GM21529 (cell line): ENCODE measurements around the gene AIG1.
"Not testable (repeated sequence)": the region's sequence is repeated elsewhere in the genome, so short reads cannot be mapped to it uniquely, and the experiment has no call there.

Source experiments
- ATAC-seq: cut with Tn5 transposase; IDR thresholded peaks from one replicate; pipeline ENCODE4 v1.9.1; 2021; ENCODE audit not compliant: unreplicated experiment

The AIG1 gene

DNA sequence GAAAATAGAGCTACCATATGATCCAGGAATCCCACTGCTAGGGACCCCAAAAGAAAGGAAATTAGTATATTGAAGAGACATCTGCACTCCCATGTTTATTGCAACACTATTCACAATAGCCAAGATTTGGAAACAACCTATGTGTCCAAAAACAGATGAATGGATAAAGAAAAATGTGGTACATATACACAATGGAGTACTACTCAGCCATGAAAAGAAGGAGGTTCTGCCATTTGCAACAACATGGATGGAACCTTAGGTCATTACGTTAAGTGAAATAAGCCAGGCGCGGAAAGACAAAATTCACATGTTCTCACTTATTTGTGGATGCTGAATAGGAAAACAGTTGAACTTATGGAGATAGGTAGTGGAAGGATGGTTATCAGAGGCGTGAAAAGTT is 252.5 kb downstream of the AIG1 start:
- no peak for ATAC-seq

DNA sequence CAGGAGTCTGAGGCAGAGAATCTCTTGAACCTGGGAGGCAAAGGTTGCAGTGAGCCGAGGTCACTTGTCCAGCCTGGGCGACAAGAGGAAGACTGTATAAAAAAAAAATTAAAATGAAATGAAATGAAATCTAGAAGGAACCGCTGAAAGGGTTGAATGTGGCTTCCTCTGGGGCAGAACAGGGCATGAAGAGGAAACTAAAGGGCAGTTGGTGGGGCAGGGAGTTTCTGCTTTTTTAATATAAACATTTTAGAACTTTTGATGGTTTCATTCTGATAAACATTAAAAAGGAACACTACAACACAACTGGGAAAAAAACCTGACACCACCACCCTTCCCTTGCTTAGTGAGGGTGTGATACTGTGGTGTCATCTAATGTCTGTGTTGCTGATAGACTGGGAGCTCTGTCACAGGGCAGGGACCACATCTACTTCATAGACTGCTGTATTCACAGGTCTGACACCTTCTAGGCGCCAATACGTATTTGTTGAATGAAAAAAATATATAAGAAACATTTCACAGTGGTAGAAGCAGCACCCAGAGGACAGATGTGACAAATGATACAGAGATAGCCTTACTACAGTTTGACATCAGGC is 260.9 kb downstream of the AIG1 start:
- ATAC-seq, result no peak

DNA sequence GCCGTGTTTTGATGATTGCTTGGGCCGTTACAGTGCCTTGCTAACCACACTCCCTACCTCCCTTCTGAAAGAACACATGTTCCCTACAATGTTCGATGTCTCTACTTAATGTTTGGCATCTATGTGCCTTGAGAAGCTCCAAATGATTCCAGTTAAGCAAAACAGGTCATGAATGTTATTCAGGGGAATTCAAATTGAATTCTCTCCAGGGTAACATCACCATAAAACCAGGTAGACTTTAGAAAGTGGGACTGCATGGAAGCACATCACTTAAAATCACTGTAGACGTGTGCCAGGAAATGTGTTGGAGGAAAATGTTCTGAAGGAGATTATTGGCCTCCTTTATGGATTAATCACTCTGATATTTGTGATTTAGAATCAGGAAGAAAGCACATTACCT is 261.7 kb downstream of the AIG1 start:
- ATAC-seq, result no peak

DNA sequence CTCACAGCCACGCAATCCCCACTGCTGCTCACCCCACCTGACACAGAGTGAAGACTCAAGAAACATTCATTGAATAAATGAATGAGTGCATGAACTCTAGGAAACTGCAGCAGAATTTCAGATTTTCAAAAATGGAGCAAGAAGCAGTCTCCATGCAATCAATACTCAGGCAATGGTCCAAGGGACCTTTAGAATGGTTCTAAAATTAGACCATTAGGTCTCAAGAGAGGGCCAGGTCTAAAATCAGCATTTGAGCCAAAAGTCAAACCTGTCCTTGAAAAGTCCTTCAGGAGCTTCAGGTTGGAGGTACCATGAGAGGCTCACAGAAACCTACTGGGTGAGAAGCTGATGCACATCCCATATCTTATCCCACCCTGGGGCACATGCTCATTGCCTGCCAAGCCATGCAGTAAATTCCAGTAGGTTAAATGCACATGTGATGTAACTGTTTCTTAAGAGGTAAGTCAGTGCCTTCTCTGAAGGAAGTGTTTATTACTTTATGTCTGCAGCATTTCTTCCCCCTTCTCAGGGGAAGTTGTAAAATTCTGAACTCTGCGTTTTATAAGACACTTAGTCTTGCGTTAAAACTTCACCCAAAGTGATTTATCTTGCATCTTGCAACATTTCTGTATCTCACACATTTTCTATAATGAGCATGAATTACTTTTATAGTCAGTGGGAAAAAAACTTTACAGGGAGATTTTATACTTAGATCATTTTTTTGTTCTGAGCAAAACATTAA is 263.2 kb downstream of the AIG1 start:
- no peak for ATAC-seq

DNA sequence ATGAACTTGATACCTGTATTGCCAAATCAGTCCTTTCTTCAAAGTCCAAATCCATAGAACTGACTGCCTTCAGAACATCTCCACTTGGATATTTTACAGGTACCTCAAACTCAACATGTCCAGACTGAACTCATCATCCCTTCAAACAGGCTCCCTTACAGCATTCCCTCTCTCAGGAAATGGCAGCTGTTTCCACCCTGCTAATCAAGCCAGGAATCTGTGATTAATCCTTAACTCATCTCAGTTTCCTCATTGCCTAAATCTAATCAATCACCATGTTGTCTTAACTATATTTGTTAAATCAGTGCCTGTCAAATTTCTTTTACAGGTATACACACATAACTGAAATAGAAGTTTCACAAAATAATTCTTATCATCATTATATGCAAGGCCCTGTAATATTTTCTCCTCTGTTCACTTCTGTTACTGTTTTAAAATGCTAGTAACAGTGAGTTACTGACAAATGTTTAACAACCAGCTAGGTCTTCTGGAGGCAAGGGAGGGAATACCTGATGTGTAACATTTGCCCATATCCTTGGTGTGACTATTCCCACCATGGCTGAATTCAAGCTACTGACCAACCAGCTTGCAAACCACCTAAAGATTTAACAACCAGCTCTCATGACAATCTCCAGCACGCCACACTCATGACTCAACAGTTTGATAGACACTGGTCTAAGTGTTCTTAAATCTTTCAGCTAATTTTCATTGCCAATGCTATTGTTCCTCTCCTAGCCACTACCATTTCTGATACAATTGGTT is 264.9 kb downstream of the AIG1 start:
- ATAC-seq, result no peak

DNA sequence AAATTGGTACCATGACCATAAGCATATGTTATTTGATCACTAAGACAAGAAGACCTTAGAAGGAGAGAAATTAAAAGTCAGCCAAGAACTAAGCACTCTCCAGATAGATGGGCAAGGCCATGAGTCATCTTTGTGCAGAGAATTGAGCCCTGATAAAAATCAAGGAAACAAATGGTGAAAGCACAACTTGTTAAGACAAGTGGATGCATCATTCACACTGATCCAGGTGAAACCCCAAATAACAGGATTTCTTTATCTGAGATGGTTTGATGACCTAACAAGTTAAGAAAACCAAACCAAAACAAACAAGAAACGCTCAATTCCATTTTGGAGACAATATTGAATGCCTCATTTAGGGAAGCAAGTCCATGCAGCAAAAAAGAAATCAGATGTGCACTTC is 268.2 kb downstream of the AIG1 start:
- no peak for ATAC-seq

DNA sequence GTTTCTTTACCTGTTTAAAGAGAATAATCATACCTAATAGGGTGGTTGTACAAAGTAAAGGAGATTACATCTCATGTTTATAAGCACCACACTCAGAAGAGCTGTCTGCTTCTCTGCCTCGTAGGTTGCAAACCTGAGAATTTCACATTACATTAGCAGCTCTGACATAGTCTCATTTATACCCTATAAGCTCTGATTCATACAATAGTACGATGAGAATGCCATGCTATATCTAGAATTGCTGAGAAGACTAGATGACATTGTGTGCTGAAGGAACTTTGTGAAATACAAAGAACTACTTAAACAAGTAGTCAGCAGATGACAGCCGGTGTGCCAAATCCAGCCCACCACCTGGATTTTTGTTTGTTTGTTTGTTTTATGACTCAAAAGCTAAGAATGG is 268.6 kb downstream of the AIG1 start:
- no peak for ATAC-seq

DNA sequence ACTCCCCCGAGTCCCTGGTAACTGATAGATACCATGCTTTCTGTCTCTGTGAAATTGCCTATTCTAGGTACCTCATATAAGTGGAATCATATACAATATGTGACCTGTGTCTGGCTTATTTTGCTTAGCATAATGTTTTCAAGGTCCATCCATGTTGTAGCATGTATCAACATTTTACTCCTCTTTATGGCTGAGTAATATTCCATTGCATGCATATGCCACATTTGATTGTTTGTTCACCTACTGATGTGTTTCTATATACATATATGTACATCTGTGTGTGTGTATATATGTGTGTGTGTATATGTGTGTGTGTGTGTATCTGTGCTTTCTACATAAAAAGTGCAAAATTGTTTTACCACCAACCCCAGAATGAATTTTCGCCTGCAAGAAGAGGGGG is 270.7 kb downstream of the AIG1 start:
- ATAC-seq, result no peak

DNA sequence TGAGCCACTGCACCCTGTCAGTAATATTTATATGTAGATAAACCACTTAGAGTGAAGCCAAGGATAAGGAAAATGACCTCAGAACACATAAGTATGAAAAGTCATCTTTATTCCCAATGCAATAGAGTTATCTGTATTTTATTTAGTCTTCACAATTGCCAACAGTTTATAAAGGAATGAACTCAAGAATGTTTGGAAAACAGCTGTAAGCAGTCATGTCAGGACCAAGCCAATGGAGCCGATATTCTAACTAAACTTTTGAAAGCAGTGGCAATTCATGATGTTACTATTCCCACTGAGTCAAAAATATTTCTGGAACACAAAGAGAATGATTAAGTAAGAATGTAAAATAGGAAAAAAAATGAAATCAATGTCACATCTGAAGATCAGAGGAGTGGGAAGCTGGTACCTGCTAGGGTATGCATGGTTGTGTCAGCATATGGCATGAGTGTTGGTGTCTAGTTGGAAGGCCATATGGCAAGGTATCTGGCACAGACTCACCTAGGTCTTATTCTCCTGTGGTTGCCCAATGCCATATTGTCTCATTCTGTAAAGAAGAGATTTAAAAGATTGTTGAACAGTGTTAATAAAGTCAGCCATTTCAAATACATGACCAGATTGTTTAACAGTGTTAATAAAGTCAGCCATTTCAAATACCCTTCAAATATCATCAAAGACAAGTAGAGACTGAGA is 271.6 kb downstream of the AIG1 start:
- ATAC-seq, result no peak

DNA sequence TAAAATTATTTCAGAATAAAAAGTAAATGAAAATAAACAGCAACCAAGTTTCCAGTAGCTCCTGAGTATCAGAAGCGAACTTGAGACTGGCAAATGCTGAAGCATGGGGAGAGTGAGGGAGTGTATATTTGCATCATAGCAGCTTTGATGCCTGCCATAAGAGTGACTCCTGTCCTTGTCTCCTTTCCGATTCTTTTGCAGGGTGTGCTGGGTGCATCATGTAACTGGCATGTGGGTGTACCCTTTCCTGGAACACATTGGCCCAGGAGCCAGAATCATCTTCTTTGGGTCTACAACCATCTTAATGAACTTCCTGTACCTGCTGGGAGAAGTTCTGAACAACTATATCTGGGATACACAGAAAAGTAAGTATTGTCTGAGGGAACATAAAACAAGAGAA is 272.4 kb downstream of the AIG1 start:
- no peak for ATAC-seq

DNA sequence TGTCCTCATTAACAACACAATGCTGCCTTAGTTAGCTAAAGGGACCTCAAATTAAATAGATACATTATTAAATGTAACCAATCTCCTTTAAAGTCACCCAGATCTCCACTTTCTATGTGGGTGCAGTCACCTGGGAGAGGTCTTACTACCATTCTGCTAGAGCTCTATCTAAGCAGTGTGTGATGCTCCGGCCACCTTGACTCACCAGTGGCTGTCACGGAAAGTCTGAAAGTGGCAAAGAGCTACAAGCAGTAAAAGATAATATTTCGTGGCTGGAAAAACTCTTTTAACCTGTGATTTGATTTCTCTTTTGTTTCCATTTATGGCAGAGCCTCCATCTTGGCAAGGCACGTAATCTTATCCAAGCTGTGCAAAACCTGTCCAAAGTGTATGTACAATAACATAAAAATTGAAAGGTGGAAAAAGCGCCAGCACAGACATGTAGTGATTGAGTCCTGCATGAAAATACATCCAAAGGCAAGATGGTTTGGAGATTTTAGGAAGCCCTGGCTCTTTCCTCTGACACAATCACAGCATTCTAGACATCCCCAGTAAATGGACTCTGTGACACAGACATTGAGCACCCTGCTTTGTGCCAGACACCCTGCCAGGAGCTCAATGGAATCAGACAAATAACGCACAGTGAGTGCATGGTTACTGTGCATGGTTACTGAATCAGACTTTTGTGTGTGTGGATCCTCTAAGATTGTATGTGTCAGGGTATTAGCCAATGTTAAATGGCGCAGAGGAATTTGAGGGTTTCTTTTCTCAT is 273.2 kb downstream of the AIG1 start:
- ATAC-seq, result no peak

DNA sequence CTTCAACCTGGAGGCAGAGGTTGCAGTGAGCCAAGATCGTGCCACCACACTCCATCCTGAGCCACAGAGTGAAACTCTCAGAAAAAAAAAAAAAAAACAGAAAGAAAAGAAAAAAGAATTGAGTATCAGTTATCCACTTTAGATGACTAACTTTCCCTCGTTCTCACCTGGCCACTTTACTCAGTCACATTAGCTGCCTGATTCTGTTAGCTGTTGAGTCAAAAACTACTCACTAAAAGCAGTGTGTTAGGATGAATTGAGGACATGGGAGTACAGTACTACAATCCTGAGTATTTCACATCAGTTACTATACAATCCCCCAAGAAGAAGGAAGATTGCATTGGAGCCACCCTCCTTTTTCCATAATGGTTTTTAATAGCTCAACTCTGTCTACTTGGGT is 275.2 kb downstream of the AIG1 start:
- no peak for ATAC-seq

DNA sequence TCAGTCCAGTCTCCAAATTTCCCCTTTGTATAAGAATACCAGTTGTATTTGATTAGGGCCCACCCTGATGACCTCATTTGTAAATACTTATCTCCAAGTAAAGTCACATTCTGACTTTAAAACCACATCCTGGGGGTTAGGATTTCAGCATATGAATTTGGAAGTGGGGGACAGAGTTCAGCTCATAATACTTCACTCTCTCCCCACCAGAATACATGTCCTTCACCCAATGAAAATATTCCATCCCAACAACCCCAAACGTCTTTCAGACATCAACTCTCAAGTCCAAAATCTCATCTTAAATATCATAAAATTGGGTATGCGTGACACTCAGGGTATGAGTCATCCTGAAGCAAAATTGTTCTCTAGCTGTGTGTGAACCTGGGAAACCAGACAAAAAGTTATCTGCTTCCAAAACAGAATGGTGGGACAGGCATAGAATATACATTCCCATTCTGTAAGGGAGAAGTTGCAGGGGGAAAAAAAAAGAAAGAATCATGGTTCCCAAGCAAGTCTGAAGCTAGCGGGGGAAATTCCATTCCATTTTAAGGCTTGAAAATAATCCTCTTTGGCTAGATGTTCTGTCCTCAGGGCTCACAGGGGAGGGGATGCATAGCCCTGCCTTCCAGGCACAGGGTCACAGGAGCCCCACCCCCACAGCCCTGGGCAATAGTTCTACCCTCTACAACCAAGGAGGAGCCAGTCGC is 275.9 kb downstream of the AIG1 start:
- ATAC-seq, result no peak

DNA sequence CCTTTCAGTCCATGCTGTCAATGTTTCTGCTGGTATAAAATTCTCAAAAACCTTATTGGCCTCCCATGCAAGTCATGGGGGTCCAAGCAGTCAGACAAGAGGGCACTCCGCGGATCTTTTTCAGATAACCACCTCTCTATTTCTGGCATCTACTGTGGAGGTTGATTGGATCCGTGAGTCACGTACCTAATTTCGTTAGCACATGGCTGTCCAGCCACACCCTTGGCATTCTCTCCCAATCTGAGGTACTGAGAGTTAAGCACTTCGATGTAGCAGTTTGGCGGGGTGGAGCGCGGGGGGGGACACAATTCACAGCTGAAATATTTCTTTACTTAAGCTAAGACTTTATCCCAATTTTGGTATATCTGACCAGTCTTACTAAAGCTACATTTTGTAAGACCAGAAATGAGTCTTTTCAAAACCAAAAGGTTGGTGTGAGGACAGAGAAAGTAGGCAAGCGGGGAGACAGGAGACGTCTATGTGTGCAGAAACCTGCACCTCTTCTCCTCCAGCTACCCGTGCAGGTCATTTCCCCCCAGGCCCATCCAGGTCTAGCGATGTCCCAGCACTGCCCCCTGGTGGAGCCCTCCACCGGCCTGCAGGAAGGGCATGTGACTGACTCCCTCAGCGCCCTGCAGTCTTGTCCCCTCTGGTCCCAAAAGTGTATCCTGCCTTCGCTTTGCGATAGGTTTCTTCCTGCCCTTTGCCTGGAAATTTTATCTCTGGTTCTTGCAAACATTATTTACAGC is 276.7 kb downstream of the AIG1 start:
- ATAC-seq, result peak; percentile 73

DNA sequence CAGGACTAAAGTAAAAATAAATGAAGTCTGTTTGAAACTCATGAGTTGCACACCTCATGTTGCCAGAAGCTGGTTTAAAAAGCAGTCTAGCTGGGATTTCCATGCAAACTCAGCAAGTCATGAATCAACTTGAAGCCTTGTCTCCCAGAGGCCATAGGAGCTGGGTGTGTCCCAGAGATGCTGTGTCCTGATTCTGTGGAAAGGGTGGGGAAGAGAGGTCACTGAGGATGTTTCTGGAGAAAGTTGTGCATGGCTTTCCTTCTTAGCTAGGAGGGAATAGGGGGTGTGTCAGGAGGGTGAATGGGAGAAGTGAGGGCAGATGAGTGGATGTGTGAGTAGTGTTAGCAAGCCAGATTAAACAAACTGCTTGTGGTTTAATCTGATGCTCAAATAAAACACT is 278.5 kb downstream of the AIG1 start:
- ATAC-seq, result no peak

DNA sequence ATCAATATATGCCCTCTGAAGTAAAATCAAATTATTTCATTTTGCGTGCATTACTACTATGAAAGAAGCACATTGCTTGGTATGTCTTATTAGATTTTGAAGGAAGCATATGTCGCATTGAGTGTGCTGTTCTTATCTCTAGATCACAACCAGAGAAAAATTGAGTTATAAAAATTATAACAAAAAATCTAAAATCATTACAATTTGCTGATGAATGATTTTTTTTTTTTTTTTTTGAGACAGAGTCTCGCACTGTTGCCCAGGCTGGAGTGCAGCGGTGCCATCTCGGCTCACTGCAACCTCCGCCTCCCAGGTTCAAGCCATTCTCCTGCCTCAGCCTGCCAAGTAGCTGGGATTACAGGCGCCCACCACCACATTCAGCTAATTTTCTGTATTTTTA is 284.8 kb downstream of the AIG1 start:
- not testable (repeated sequence) for ATAC-seq

DNA sequence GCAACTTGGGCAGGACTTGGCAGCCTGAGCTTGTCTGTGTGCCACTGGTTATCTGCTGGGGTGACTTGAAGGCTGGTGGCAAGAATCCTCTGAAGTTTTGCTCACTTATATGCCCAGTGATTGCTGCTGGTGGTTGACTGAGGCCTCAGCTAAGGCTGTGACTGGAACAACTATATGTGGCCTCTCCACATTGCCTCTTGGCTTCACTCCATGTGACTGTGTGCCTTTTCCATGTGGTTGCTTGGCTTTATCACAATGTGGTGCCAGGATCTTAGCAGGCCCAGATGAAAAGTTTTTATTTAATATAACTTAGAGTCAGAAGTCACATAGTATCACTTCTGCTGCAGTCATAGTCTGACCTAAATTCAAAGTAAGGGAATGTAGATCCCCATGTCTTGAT is 285.3 kb downstream of the AIG1 start:
- ATAC-seq, result no peak

DNA sequence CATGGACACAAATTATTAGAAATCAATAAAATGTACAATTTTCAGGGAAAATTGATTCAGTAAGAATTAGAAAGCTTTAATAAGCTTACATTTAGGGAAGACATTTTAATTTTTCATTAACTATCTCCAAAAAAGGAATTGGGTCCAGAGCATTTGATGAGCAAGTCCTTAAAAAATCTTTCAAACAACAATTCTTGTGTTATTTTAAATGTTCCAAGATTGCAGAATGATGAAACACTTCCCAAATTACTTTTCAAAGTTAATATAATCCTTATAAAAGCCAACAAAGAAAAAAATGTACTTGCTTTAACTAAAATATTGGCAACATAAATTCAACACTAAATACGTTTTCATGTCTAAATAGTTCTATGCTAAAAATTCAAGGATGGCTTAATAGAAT is 287.8 kb downstream of the AIG1 start:
- no peak for ATAC-seq

DNA sequence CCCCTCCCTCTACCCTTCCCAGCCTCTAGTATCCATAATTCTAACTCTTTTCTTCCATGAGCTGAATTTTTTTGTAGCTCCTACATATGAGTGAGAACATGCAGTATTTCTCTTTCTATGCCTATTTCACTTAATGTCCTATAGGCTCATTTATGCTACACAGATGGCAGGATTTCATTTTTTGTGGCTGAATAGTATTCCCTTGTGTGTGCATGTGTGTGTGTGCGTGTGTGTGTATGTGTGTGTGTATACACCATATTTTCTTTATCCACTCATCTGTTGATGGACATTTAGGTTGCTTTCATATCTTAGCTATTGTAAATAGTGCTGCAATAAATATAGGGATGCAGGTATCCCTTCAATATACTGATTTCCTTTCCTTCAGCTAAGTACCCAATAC is 288.8 kb downstream of the AIG1 start:
- ATAC-seq, result no peak
